SKM-1 (cell line): ENCODE results near the gene SLFN12.
A peak's percentile ranks its signal among the peaks of the same experiment; 100 is the strongest.
"Not testable (repeated sequence)": the region's sequence is repeated elsewhere in the genome, so short reads cannot be mapped to it uniquely, and the experiment has no call there.

Experiments used
- DNase-seq: peaks from one replicate; lab custom pipeline; 2025; ENCODE audit not compliant: unreplicated experiment; lab: John Stamatoyannopoulos, UW

The SLFN12 gene

DNA sequence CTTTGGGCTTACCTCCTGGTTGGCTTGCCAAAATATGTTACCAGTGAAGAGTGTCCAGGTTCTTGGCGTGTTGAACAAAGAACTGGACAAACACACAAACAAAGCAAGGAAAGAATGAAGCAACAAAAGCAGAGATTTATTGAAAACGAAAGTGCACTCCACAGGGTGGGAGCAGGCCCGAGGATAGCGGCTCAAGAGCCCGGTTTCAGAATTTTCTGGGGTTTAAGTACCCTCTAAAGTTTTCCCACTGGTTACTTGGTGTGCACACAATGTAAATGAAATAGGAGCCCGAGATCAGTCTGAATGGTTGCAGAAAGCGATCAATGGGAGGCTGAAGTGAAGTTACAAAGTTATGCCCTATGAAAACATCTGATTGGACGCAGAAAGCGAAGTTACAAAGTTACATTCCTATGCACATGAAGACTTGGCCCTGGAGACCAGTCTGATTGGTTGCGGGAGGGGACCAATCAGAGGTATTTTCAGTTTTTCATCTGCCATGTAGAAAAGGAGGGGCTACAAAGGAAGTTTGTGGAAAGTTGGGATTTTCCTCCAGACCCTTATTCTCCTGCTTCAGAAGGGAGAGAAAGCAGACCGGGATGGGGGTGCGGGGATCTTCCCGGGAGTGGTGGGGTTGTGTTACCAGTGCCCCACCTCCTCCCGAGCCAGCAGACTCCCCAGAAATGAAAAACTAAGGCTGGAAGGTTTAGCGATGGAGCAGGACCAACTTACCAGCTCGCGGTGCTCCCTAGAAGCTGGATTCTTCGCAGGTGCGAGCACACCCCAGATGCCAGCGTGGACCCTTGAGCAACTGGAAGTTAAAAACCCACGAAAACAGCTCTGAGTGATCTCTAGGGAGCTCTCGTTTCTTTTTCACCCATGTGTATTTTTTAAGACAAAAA is at the start of gene SLFN12:
SLFN12 (minus strand) TSS at position 325 of the 899 bp plus-strand sequence. CDS start 9,472 bp downstream, outside the sequence.
- DNase-seq, result no peak

DNA sequence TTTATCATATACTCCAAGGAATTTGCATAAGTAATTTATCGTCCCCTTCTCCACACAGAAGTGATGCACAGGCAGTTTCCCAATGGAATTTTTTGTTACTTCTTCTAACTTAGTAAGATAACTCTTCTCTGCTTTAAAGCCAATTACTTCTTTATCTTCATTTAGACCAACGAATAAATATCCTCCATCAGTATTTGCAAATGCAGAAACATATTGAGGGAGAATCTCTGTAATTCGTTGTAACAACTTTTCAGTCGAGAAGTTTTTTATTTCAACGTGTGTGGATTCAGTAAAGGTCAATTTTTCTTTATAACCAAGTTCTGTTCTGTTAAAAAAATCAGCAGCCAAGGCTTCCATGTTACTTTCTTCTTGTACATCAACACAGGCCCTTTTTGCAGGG is 47.0 kb upstream of the SLFN12 start:
- no peak for DNase-seq

DNA sequence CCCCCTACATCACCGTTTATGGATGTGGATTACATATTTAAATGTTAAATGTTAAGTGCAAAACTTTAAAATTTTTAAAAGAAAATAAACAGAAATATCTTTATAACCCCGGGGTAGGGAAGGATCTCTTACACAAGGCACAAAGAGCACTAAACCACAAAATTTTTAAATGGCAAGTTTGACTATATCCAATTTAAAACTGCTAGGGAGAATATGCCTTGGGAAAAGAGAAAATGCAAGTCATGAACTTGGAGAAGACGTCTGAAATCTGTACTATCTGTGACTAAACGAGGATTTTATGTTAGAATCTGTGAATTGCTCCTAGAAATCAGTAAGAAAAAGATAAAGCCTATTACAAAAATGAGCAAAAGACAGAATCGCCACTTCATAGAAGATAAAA is 44.9 kb upstream of the SLFN12 start:
- no peak for DNase-seq

DNA sequence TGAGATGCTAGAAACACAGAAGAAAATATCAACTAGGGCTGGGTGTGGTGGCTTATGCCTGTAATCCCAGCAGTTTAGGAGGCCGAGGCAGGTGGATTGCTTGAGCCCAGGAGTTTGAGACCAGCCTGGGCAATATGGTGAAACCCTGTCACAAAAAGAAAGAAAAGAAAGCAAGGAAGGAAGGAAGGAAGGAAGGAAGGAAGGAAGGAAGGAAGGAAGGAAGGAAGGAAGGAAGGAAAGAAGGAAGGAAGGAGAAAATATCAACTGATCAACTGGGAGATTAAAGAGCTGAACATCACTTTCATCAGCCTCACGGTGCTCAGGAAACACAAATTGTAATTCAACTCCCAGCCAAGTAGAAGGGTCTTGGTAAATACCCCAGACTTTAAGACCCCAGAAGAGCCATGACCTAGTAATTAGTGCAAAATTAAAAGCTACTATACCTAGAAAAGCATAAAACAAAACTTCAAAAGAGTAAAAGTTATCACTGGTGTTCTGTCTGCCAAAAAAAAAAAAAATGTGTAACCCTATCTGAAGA is 44.1 kb upstream of the SLFN12 start:
- no peak for DNase-seq

DNA sequence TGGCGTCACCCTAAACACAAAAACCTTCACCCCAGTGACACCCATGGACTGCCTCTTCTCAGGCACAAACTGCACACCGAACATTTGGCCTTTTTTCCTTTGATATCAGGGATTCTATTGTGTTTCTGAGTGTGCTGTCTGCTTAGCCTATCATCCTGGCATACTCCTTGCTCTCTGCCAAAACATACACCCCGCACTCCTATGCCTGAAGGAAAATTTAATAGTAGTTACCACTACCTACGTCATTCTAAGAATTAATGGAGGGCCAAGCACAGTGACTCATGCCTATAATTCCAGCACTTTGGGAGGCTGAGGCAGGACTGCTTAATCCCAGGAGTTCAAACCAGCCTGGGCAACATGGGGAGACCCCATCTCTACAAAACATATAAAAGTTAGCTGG is 36.2 kb upstream of the SLFN12 start:
- no peak for DNase-seq

DNA sequence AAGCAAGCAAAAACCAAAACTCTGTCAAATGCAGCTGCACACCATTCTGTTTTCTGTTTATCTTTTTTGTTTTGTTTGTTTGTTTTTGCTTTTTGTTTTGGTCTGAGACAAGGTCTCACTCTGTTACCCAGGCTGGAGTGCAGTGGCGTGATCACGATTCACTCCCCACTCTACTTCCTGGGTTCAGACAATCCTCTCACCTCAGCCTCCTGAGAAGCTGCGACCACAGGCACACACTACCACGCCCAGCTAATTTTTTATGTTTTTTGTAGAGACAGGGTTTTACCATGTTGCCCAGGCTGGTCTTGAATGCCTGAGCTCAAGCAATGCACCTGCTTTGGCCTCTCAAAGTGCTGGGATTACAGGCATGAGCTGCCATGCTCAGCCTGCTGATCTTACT is 35.5 kb upstream of the SLFN12 start:
- no peak for DNase-seq

DNA sequence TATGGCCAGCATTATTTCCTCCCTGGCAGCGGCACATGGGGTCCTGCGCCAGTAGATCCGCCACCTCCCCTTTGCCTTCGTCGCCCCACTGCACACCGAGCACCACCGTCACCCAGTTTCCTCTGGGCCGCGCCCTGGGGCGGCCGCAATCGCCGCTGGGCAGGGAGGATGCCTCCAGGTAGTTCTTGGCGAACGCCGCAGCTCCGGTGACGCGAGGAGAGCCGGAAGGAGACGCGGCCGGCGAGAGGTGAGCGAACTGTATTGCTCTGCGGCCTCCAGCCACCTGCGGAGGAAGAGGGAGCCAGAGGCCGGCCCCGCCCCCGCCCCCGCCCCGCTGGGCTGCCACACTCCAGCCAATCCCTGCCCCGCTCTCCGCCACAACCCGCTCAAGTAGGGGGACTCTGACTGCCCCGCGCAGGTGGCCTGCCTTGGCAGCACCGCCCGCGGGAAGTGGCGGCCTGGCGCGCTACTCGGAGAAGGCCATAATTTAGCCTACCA is 28.1 kb upstream of the SLFN12 start:
- DNase-seq, result no peak

DNA sequence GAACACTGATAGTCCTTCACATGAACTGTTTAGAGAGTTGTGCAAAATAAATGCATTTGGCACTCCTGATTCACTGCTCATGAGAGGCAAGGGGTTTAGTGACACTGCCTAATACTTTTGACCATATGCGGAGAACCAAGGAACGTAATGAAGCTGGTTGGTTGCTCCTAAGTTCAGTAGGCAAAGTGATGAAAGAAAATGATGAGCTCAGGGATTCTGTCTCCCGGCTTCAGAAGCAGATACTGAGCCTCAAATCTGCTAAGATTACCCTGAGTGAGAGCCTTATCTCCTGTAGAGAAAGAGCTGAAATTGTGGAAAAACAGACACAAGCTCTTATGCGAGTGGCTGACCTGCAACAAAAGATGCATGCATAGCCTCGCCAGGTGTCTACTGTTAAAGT is 21.7 kb upstream of the SLFN12 start:
- not testable (repeated sequence) for DNase-seq

DNA sequence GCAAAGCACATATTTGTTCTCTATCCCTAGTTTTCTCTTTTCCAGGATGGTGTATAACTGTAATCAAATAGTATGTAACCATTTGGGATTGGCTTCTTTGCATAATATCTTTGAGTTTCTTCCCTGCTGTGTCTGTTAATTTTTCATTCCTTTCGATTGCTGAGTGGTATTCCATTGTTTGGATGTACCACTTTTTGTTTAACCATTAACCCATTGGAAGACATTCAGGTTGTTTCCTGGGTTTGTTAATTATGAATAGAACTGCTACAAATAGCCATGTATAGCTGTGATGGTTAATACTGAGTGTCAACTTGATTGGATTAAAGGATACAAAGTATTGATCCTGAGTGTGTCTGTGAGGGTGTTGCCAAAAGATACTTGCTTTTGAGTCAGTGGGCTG is 20.9 kb upstream of the SLFN12 start:
- no peak for DNase-seq

DNA sequence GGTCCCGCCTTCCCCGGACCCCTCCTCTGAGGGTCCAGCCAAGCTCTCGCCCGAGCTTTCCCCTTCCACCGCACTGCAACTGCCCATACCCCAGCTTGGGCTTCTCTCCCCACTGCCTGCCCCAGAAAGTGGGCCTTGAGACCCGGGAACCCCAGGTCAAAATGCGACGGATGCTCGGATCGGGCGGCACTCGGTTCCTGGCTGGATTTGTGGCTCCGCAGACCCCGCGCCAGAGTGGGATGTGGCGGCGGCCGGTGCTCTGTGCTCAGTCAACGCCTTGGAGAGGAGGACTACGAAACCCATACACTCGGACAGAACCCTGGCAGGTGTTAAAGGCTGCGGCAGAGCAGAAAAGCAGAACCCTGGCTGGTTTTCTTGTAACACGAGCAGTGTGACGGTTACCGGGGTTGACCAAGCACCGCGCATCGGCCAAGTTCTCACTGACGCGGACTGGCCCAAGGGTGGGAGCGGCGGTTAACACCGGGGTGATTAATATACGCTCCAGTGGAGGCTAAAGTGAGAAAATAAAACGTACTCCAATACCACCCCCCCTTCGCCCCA is 17.2 kb upstream of the SLFN12 start:
- DNase-seq, result no peak

DNA sequence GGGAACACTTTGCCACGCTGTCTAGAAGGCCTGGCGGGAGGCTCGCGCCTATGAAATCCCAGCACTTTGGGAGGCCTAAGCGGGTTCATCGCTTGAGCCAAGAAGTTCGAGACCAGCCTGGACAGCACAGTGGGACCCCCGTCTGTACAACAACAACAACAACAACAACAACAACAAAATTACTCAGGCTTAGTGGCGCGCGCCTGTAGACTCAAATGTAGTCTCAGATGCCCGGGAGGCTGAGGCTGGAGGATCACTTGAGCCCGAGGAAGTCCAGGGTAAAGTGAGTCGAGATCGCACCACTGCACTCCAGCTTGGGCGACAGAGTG is 16.6 kb upstream of the SLFN12 start:
- no peak for DNase-seq

DNA sequence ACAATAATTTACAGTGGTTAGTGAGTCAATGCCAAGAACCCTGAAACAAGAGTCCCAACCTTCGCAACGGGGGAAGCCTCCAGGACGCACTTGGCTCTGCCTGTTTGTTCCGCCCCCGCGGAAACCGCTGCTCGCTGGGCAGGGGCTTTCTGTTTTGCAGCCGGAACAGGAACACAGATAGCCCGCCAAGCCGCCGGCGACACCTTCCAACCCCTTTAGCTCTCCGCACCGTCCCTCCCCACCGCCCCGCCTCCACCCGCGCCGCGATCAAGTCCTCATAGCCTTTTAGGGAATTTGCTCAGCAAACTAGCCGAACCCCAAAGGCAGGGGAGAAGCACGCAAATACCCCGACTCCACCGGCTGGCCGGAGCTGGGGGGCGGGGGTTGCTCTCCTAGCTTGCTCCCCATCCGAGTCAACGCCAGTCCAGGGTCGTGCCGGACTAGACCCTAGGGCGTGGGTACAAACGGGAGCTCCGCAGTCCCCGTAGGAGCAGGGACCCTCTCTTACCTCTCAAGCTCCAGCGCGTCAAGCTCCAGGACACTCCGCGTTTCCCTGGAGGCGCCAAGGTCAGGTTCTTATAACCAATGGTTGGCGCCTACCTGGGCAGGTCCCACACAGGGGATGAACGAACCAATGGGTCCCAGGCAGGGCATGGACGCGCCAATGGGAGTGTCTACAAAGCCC is 16.1 kb upstream of the SLFN12 start, which contains the start of gene SLFN13:
SLFN13 (minus strand) TSS at position 553 of the 685 bp plus-strand sequence. CDS start 3,086 bp downstream, outside the sequence.
- peak; percentile 28 for DNase-seq

DNA sequence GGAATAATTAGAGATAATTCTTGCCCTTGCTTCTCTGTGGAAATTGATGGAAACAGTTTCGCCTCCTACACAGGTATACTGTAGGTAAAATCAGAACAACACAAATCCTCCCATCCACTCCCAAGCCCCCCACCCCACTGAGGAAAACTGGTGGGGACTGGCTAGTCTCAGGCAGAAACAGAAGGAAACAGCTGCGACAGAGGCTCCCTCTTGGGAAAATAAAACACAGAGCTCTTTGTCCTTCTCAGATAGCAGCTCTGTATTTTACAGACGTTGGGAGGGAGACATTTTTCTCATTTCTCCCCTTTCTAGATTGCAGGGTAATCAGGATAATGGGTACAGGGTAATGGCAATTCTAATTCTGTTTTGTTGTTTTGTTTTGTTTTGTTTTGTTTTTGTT is 15.2 kb upstream of the SLFN12 start:
- DNase-seq, result no peak

DNA sequence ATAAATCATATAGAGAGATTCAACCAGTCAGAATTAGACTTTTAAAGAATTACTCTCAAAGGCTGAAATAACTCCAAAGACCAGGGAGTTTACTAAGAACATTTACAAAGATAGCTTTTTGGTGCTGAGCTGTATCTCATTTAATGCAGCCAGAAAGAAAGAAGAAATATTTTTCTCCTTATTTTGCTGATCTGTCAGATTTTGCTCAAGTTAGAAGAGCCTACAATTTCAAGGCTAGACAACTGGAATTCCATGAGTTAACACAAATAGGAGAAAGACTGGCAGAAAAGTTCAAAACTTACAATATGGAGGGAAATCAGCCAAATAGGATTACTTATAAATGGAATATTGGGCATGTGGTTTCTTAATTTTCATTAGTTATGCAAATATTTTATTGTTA is 6.1 kb upstream of the SLFN12 start:
- DNase-seq, result no peak

DNA sequence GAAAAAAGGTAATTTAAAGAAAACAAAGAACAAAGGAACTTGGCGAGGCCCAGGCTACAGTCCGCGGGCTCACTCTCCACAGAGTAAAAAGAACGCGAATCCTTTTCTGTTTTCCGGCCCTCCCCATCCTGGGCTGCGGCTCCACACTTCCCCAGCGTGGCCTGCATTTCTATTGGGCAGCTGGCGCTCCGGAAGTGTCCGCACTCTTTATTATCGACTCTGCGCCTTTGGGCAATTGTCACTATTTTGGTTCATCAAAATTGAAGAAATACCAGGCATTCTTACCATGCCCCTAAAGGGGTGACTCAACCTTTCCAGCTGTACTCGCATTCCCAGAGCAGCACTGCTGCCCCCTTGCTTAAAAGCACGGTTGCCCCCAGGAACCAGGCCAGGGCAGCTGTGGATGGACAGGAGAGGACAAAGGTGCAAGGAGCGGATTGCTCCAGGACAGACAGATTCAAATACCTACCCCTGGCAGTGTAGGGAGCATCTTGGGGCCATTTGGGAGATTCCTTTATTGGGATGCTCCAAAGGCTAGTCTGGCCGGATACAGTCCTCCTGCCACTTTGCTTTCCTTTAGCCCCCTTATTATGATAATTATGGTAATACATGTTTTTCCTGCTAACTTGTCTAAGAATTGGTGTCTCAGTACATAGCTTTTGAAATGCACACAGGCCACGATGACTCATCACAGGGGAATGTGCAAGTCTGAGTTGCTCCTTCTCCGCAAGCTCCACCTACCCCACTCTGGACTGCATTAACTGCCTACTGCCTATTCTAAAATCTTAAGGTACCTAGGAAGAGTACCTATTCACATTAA is 985 bp upstream of the SLFN12 start:
- DNase-seq, result no peak

DNA sequence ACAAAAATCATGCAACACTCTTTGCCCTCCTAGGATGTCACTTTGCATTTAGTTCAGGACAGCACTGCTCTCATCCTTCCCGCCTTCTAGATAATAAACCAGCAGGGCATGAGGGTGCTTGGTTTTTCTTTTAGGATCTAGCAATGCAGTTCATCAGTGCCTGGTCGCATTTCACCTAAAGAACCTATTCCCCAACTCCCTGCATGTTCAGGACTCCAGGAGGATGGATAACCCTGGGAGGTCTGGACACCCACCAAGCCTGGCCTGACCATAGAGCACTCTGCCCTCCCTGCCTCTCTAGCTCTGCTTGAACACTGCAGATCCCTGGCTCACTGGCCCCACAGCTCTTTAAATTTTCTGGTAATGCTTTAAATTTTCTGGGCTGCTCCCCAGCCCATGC is 2.6 kb downstream of the SLFN12 start:
- DNase-seq, result no peak

DNA sequence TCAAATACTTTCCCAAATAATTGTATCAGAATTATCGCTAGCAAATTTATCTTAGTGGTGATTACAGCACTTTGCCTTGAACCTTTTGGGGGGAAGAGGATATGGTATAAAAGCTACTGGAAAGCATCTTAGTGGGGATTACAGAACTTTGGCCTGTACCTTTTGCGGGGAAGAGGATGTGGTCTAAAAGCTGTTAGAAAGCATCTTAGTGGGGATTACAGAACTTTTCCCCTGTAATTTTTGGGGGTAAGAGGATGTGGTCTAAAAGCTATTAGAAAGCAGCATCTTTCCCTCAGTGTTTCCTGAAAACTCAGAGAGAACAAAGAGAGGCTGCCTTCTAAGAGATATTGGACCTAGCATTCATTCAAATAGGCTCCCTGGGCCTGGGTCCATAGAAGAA is 4.1 kb downstream of the SLFN12 start:
- DNase-seq, result no peak

DNA sequence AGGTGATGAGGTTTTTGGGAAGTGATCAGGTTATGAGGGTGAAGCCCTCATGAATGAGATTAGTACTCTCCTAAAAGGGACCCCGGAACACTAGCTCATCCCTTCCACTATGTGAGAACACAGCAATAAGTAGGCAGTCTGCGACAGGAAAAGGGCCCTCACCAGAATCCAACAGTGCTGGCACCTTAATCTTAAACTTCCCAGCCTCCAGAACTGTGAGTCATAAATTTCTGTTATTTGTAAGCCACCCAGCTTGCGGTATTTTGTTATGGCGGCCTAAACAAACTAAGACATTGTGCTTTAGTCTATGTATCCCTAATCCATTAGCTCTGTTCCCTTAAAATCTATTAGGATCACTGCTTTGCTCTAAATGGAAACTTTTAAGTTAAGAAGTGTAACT is 8.5 kb downstream of the SLFN12 start:
- no peak for DNase-seq

DNA sequence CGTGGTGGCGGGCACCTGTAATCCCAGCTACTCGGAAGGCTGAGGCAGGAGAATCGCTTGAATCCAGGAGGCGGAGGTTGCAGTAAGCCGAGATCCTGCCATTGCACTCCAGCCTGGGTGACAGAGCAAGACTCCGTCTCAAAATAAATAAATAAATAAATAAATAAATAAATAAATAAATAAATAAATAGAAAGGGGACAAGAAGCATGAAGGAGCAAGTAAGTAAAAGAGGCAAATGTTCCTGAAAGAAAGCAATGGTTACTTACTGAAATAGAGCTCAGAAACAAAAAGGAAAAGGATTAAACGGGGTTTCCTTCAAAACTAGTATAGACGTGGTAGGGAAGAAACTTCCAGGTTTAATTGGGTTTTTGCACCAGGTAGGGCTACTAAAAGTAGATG is 11.2 kb downstream of the SLFN12 start:
- not testable (repeated sequence) for DNase-seq

DNA sequence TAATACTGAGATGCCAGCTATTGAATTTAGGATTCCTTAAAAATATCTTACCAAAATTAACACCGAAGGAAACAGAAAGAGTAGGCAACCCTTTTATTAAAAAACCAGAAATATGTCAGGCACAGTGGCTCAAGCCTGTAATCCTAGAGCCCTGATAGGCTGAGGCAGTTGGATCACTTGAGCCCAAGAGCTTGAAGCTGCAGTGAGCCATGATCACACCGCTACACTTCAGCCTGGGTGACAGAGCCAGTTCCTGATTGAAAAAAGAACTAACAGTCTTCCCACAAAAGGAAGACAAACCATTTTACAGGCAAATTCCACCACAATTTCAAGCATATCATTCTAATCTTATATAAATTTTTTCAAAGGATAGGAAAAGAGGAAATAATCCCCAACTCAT is 15.6 kb downstream of the SLFN12 start:
- DNase-seq, result no peak

DNA sequence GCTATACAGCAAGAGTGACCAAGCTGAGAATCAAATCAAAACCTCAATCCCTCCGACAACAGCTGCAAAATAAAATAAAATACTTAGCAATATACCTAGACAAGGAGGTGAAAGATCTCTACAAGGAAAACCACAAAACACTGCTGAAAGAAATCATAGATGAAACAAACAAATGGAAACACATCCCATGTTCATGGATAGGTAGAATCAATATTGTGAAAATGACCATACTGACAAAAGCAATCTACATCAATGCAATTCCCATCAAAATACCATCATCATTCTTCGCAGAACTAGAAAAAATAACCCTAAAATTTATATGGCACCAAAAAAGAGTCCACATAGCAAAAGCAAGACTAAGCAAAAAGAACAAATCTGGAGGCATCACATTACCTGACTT is 17.6 kb downstream of the SLFN12 start:
- DNase-seq, result not testable (repeated sequence)
